HT1080 (cell line): ENCODE measurements around the gene UGT2A3. TPM values are rescaled to one million over a fixed set of nuclear protein-coding genes. Genes with fewer than 3 reads are reported as not detected.

ENCODE experiments used
- DNase-seq: peaks from one replicate; pipeline ENCODE4 v3.0.0-alpha.2; 2015; ENCODE audit warnings: low read depth
- small RNA-seq: library from RNA; depleted of rRNA; stranded (forward); fragments of <200 nt; gene quantifications from one replicate; pipeline ENCODE3, GENCODE V24; 2014
- total RNA-seq: library from RNA; depleted of rRNA; stranded (reverse); fragments of >200 nt; shearing (Covaris generic); gene quantifications from 2 replicates; pipeline ENCODE4 v1.2.3, GENCODE V29; 2014; rRNA removed

Gene UGT2A3
- total RNA-seq, 1 experiment from 2014 or later: not detected

DNA sequence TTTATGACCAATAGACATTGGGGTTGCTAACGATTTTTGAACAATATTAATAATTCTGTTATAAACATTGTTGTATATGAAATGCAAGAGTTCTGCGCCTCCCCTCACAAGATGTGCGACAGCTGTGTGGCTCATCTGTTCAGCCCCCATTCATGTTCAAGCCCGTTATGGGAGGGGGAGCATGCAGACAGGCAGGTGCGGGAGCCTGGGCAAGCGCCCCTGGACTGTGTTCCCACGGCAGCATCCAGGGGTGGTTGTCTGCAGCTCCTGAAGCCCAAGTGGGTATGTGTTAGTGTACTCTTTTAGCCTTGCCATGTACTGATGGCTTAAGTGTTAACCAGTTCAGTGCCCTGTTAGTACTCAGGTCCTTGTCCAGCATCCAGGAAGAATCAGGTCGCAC, 34.6 kb downstream of the UGT2A3 start:
- DNase-seq: no peak

GRCh38 chr4:68912807-68913206, 38.8 kb downstream of the UGT2A3 start:
- DNase-seq: no peak

DNA sequence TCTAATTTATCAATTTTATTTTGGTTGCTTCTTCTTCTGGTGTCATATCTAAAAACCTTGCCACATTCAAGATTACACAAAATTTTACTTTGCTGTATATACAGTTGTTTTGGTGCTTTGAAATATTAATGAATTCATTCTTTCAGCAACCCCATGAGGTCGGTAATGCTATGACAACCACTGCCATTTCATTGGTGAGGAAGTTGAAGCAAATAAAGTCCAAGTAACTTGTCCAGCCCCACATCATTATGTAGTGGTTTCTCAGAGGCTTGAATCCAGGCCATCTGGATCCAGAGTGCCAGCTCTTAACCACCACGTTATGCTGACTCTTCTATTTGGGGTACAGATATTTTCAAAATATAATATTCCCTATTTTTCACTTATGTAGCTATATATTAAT, 42.2 kb downstream of the UGT2A3 start:
- DNase-seq: no peak

- DNase-seq: no peak
Observed at GRCh38 chr4:68907788-68908700, 43.6 kb downstream of the UGT2A3 start.

DNA sequence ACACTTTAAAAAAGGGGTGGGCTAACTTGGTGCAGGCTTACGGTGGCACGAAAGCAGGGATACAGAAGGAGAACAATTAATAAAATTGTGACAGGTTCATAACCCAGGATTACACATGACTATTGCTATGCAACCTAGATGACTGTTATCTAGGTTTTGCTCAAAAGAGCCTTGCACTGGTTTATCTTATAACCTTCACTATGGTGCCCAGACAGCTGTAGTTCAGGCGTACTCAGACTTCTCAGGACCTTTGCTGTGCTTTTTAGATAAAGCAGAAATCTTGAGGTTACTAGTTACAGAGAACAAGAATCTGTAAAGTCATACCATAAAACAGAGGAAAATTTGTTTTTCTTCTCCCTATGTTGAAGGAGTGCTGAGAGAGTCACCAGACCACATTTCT, 44.4 kb downstream of the UGT2A3 start:
- no peak for DNase-seq

DNA sequence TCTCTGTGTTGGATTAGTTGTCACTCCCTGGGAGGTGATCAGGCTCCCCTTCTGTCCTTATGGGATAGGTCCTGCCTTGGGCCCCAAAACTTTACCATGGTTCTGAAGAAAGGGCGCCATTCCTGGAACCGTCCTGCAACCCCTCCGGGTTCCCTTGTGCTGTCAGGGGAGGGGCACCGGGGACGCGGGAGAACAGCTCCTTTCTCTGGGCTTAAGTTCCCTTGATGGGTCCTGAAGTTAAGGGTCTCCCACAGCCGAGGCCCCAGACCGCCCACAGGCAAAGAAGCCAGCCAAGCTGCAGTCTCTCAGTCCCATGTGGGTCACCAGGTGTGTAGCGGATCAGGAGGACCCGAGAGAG, 44.8 kb downstream of the UGT2A3 start:
- DNase-seq: no peak

DNA sequence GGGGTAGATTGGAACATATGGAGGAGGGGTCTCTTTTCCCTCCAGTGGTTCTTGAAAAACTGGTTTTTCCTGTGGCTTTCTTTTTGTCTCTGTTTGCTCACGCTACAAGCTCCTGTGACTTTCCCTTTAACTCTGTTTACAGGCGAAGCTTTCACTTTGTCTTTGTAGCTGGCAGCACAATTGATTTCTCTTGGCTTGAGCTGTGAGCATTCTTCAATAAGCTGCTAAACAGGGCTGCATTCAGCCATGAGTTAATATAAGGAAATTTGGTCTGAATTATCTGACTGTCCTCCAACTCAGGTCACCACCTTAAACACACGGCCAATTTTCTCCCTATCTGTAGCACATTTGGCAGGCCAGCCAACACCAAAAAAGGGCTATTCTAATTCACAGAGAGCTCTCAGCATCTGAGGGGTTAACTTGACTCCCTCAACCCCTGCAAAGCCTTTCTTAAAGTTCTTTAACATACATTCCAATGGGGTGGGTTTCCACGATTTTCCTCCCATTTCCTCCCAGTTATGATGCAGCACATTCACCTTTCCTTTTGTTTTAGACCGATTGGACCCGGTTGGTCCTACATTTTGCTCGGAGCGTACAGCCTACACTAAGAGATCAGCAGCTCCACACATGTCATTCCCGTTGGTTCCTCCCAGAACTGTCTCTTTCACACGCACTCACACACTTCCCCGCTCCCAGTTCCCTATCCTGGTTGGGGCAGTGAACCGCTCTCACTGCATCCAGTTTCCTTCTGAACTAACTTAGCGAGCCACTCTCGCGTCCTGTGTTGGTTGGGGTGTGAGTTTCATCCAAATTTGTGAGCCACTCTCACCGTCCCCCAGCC, 45.4 kb downstream of the UGT2A3 start:
- no peak for DNase-seq

DNA sequence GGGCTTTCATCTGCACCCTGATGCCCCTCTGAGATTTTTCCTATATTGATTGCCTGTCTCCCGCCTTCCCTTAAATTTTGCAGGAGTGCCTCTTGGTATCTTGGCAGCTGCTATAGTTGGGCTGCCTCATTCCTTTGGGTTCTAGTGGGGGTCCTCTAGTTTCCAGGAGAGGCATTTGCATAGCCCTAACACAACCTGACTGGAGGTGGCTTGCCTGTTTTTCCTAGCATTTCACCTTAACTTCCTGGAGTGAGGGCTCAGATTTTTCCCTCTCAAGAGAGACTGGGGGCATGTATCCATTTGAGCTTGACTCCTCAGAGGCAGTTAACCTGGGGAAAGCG, 46.0 kb downstream of the UGT2A3 start:
- no peak for DNase-seq

DNA sequence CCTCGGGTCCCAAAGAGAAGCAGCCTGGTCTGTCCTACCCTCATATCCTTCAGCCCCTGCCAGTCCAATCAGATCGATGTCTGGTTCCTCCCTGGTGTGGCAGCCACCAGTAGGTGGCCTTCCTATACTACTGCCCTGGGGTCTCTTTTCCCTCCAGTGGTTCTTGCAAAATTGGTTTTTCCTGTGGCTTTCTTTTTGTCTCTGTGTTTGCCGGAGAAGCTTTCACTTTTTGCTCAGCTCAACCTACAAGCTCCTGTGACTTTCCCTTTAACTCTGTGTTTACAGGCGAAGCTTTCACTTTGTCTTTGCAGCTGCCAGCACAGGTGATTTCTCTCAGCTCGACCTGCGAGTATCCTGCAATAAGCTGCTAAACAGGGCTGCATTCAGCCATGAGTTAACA, 46.8 kb downstream of the UGT2A3 start:
- peak; percentile 18 for DNase-seq

DNA sequence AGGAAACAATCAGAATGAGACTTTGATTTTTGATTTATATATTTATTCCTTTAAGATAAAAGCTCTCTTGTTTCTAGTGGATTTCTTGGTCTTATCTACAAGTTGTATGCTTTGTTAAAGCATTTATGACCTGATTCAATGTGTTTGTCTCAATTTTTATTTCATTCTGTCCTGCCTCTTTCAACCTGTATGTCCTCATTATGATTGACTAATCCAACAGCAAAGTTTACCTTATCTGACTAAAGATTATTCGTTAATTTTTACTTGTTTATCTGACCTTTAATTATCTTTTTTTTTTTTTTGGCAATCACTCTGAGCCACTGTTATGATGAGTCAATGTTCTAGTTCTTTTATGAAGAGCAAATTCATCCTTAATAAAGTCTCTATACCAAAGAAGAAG, 54.9 kb downstream of the UGT2A3 start:
- no peak for DNase-seq

DNA sequence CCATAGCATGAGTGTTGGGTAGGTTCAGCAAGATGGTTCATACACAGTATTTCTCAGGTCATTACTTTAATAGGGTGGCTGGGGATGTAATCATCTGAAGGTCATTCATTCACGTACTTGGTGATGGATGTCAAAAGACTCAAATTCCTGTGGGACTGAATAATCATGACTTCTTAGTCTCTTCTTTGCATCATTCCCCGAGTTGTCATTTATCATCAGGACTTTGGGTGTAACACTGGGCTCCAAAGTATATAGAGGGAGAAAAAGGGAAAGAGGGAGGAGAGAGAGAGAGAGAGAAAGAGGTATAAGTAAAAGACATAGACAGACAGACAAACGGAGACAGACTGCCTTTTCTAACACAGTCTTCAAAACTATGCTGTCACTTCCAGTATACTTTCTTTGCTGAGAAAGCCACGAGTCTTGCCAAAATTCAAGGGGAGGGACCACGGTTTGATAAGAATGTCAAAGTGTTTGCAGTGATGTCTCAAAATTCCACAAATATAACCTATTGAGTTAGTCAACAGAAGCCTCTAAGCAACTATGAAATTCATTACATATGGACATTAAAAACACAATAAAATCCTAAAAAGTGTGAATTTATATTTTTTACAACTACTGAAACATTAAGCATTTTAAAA, 55.9 kb downstream of the UGT2A3 start:
- DNase-seq: peak; percentile 21

DNA sequence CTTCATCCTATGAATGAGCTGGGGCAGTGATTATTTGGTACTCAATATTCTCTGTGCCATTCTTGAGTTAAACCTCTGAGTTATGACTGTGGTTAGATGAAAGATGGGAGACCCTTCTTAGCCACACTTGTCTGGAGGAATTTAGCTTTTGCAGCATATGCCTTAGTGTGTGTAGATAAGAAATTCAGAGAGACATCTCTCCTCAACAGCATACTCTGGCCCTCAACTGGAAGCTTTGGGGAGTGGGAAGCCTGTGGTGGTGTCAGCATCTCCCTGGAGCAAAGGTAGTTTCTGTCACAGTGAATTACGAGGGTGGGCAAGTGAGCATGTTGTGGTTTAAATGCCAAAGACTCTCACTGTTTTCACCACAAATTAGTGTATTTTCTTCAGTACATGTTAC, 58.7 kb downstream of the UGT2A3 start:
- no peak for DNase-seq

DNA sequence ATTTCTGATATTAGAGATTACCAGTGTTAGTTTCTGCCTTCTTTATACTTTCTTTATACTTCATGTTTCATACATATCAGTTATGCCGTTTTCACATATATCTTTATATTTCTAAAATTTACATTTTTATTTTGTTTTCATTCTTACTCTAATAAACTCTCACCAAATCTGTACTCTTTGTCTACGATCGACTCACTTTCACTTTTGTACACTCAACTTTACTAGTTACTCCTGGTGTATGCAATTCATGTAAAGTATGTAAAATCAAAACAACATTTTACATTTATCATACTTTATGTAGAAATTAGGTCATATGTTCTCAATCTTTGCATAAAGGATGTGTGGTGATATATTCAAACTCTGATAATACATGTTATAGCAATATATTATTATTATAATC, 59.9 kb downstream of the UGT2A3 start:
- no peak for DNase-seq

GRCh38 chr4:68885545-68885944, 66.1 kb downstream of the UGT2A3 start:
- DNase-seq: no peak

DNA sequence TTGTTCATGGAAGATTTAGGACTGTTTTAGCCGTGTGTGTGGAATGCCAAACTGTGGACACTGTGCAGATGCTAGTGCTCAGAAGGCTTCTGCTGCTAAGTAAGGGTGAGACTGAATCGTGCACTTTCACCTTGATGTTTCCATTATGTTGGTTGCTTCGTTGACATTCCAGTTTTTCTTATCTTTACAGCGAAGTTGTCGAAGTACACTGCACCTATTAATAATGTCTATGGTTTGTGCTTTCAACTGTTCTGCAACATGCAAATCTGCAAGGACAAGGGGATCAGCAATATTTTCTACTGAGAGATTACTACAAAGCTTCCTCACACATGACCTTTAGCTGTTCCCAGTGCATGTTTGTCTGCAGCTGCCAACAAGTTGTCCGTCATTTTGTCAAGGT, 67.7 kb downstream of the UGT2A3 start:
- no peak for DNase-seq

Small RNA genes lying within 50 kb of the gene (small RNA-seq; reads per million reads assigned to genes)
- gene AC021146.3 (not detected), gene AC021146.6 (not detected)

Other genes starting within 250 kb of the UGT2A3 start
- gene UGT2B10, start 135.8 kb downstream of the UGT2A3 start, total RNA-seq: not detected in 2 replicates
- gene UGT2B7, start 144.7 kb upstream of the UGT2A3 start, total RNA-seq: not detected in 2 replicates